GM23338 (cell line): Measurements from ENCODE around the gene CBX5. TPM values are rescaled to one million over a fixed set of nuclear protein-coding genes. Genes with fewer than 3 reads are reported as not detected.
"Not testable (repeated sequence)": the region's sequence is repeated elsewhere in the genome, so short reads cannot be mapped to it uniquely, and the experiment has no call there.

Experiments used
- ATAC-seq: fragments of 200-7000 bp; cut with Tn5 transposase; 3 replicates; pipeline ENCODE4 v1.9.1; 2020
- DNase-seq: peaks from one replicate; pipeline ENCODE4 v3.0.0-alpha.2; 2015; ENCODE audit warnings: low spot score
- H2AFZ ChIP-seq: fragments of 200-600 bp; sonication (generic); 2 replicates; pipeline ENCODE4 v1.8.0; 2016; ENCODE audit warnings: antibody characterized with exemption, mild to moderate bottlenecking, moderate library complexity
- H3F3A ChIP-seq: fragments of 200-600 bp; sonication (generic); replicated peaks from 2 replicates; pipeline ENCODE4 v1.8.0; 2017; ENCODE audit warnings: antibody characterized with exemption, mixed run types, low read depth
- H3K27ac ChIP-seq: fragments of 200-600 bp; sonication (generic); 2 replicates; pipeline ENCODE4 v1.6.1; 2016; ENCODE audit warnings: low read depth
- H3K27me3 ChIP-seq: fragments of 200-600 bp; sonication (generic); 2 replicates; pipeline ENCODE4 v1.8.0; 2016; ENCODE audit warnings: mild to moderate bottlenecking, mixed run types, moderate library complexity; ENCODE audit not compliant: insufficient read depth
- H3K36me3 ChIP-seq: fragments of 200-600 bp; sonication (generic); 2 replicates; pipeline ENCODE4 v1.8.0; 2016; ENCODE audit warnings: mild to moderate bottlenecking; ENCODE audit not compliant: insufficient read depth
- H3K4me1 ChIP-seq: fragments of 200-600 bp; sonication (generic); 2 replicates; pipeline ENCODE4 v1.8.0; 2016; ENCODE audit warnings: mild to moderate bottlenecking, moderate library complexity; ENCODE audit not compliant: insufficient read depth
- H3K4me2 ChIP-seq: fragments of 200-600 bp; sonication (generic); 2 replicates; pipeline ENCODE4 v1.7.1; 2017; ENCODE audit warnings: mixed run types
- H3K4me3 ChIP-seq: fragments of 200-600 bp; sonication (generic); 2 replicates; pipeline ENCODE4 v1.6.1; 2016; ENCODE audit warnings: mixed run types
- H3K79me2 ChIP-seq: fragments of 200-600 bp; sonication (generic); replicated peaks from 2 replicates; pipeline ENCODE4 v1.8.0; 2017; ENCODE audit warnings: mild to moderate bottlenecking; ENCODE audit not compliant: insufficient read depth
- H3K9me2 ChIP-seq: fragments of 200-600 bp; sonication (generic); 2 replicates; pipeline ENCODE4 v1.8.0; 2017; ENCODE audit not compliant: insufficient read depth
- H4K20me1 ChIP-seq: fragments of 200-600 bp; sonication (generic); replicated peaks from 2 replicates; pipeline ENCODE4 v1.8.0; 2017; ENCODE audit warnings: mild to moderate bottlenecking; ENCODE audit not compliant: insufficient read depth
- H3K27ac Mint-ChIP-seq: 2 replicates; pipeline ENCODE4 v1.8.0; 2020; ENCODE audit warnings: inconsistent platforms, mild to moderate bottlenecking, moderate library complexity, mixed read lengths
- H3K27me3 Mint-ChIP-seq: 3 replicates; pipeline ENCODE4 v1.8.0; 2022; ENCODE audit warnings: low read depth, mild to moderate bottlenecking, moderate library complexity, mixed read lengths, inconsistent platforms; ENCODE audit not compliant: insufficient read depth, poor library complexity
- H3K36me3 Mint-ChIP-seq: 3 replicates; pipeline ENCODE4 v1.8.0; 2021; ENCODE audit warnings: low read depth, mild to moderate bottlenecking, inconsistent platforms, moderate library complexity, mixed read lengths
- H3K4me1 Mint-ChIP-seq: 3 replicates; pipeline ENCODE4 v1.8.0; 2020; ENCODE audit warnings: mild to moderate bottlenecking, inconsistent platforms, mixed read lengths
- H3K4me3 Mint-ChIP-seq: 3 replicates; pipeline ENCODE4 v1.8.0; 2021; ENCODE audit warnings: moderate library complexity, mild to moderate bottlenecking, inconsistent platforms, mixed read lengths
- H3K9me3 Mint-ChIP-seq: 3 replicates; pipeline ENCODE4 v1.8.0; 2020; ENCODE audit warnings: moderate library complexity, mild to moderate bottlenecking, inconsistent platforms, mixed read lengths
- CREB1 ChIP-seq: fragments of 250-450 bp; sonication (Bioruptor Pico); IDR thresholded peaks from 2 replicates; pipeline ENCODE4 v1.5.0; 2020; ENCODE audit warnings: low read depth, mild to moderate bottlenecking, moderate library complexity
- ETS1 ChIP-seq: IDR thresholded peaks from 2 replicates; pipeline ENCODE4 v1.6.1; 2016; ENCODE audit warnings: antibody characterized with exemption
- POLR2AphosphoS5 ChIP-seq: IDR thresholded peaks from 2 replicates; pipeline ENCODE4 v1.6.1; 2016; ENCODE audit warnings: antibody characterized with exemption, low read depth
- REST ChIP-seq: IDR thresholded peaks from one replicate; pipeline ENCODE4 v1.6.1; 2018; ENCODE audit warnings: antibody characterized with exemption; ENCODE audit not compliant: unreplicated experiment
- ZNF331 ChIP-seq: fragments of 250-450 bp; sonication (Bioruptor Pico); IDR thresholded peaks from 2 replicates; pipeline ENCODE4 v1.5.0; 2020; ENCODE audit warnings: low read depth, mild to moderate bottlenecking, moderate library complexity
- polyA plus RNA-seq: library from polyadenylated mRNA; unstranded; fragments of >200 nt; fragmentation: Nextera tagmentation; extraction: Ambion mirVana; gene quantifications from 2 replicates; pipeline ENCODE4 v1.2.1, GENCODE V29; 2016
- total RNA-seq: library from RNA; depleted of rRNA; stranded (reverse); fragments of >200 nt; shearing (Covaris generic); gene quantifications from 2 replicates; pipeline ENCODE4 v1.2.3, GENCODE V29; 2014

CBX5 gene
- total and polyA plus RNA-seq, 2 experiments from 2014 or later: 152 to 212 TPM

GRCh38 chr12:54281694-54282093 is 1.8 kb upstream of the CBX5 start:
- not testable (repeated sequence) for H3K4me3 Mint-ChIP-seq, DNase-seq, H3K27me3 ChIP-seq, H3K36me3 Mint-ChIP-seq, ATAC-seq, H3K9me3 Mint-ChIP-seq, H3K27ac Mint-ChIP-seq, H2AFZ ChIP-seq, H3K9me2 ChIP-seq
- peaks cover 43% of the 10 kb centered on the region for H3K36me3 ChIP-seq
- peaks cover 40% of the 10 kb centered on the region; the same call in 1 of the 2 replicates for H4K20me1 ChIP-seq
- Mint-ChIP-seq H3K27me3 (peaks cover 22% of the 10 kb centered on the region), H3K4me1 (peaks cover 45% of the 10 kb centered on the region)
- H3F3A ChIP-seq: peaks cover 42% of the 10 kb centered on the region
- peak overlapping the region; percentile 97 for H3K27ac ChIP-seq
- H3K4me3 ChIP-seq: peak overlapping the region; percentile 94
- H3K4me1 ChIP-seq: peaks cover 36% of the 10 kb centered on the region
- H3K79me2 ChIP-seq: peaks cover 73% of the 10 kb centered on the region
- peak overlapping the region; percentile 95 for H3K4me2 ChIP-seq

GRCh38 chr12:54281261-54281638 is 1.3 kb upstream of the CBX5 start:
- Histone ChIP-seq H3K36me3 (peaks cover 38% of the 10 kb centered on the region), H3K79me2 (peaks cover 77% of the 10 kb centered on the region), H3K27ac (peak overlapping the region; percentile 97), H3K4me3 (peak overlapping the region; percentile 94), H4K20me1 (peaks cover 41% of the 10 kb centered on the region), H3K4me1 (peaks cover 40% of the 10 kb centered on the region), H3K4me2 (peak overlapping the region; percentile 95), H3F3A (peaks cover 38% of the 10 kb centered on the region)
- H3K27me3 Mint-ChIP-seq: peaks cover 18% of the 10 kb centered on the region
- not testable (repeated sequence) for H3K36me3 Mint-ChIP-seq, ATAC-seq, H3K27me3 ChIP-seq, H3K9me3 Mint-ChIP-seq, DNase-seq, H3K27ac Mint-ChIP-seq, H2AFZ ChIP-seq, H3K4me3 Mint-ChIP-seq, H3K9me2 ChIP-seq
- peaks cover 50% of the 10 kb centered on the region for H3K4me1 Mint-ChIP-seq

- Histone ChIP-seq H3K4me1 (peaks cover 43% of the 10 kb centered on the region), H3K9me2 (no peaks in the 10 kb centered on the region), H3K27me3 (no peaks in the 10 kb centered on the region), H3K4me3 (peak within 1 kb of the TSS; percentile 94), H3K79me2 (peaks cover 83% of the 10 kb centered on the region), H3K27ac (peak within 1 kb of the TSS; percentile 97), H3K36me3 (peaks cover 34% of the 10 kb centered on the region), H2AFZ (no peak within 1 kb of the TSS), H3K4me2 (peak within 1 kb of the TSS; percentile 95), H4K20me1 (peaks cover 41% of the 10 kb centered on the region), H3F3A (peaks cover 33% of the 10 kb centered on the region)
- DNase-seq (peak; percentile 100), ATAC-seq (peak; percentile 85)
- Mint-ChIP-seq H3K36me3 (peaks cover 3% of the 10 kb centered on the region), H3K4me1 (peaks cover 49% of the 10 kb centered on the region), H3K27me3 (peaks cover 14% of the 10 kb centered on the region), H3K9me3 (peaks cover 7% of the 10 kb centered on the region; the same call in 1 of the 3 replicates), H3K4me3 (no peak within 1 kb of the TSS), H3K27ac (no peak within 1 kb of the TSS)
- TF ChIP-seq POLR2AphosphoS5: peak; percentile 97
- peak; percentile 93 for TF ChIP-seq CREB1 (CRISPR knock-in tag)
- no peak for TF ChIP-seq ZNF331 (CRISPR knock-in tag)
- TF ChIP-seq REST: peak; percentile 46
- TF ChIP-seq ETS1: peak; percentile 47; the same call in 1 of the 2 replicates
These were observed 742 bp upstream of the CBX5 start, which contains the start of gene HNRNPA1 for GRCh38 chr12:54280468-54281260. TSS of gene HNRNPA1 (plus strand) at chr12:54280726. CDS start at chr12:54280808, 82 bp downstream.
